ENCODE data around the gene ABR. TPM values are rescaled to one million over a fixed set of nuclear protein-coding genes. Genes with fewer than 3 reads are reported as not detected.

ABR gene
- total and polyA plus RNA-seq, 2 of the 8 experiments (the other 6 are each of a cell fraction or from before 2014, with no cell fraction given) = 44.8 to 47.2 TPM

- no peak for TF ChIP-seq RNF2 (IDR thresholded peaks at IDR 0.05; ENCODE audit: borderline replicate concordance, low read depth, low read length, missing control alignments, poor library complexity, severe bottlenecking)
- TF ChIP-seq KDM1A (IDR thresholded peaks at IDR 0.05; ENCODE audit: borderline replicate concordance, low read length) = no peak
- TF ChIP-seq CHD2 (IDR thresholded peaks at IDR 0.05; ENCODE audit: low read length) = no peak
- no peak for TF ChIP-seq CBX5 (IDR thresholded peaks at IDR 0.05; ENCODE audit: low read depth, low read length)
Measured at GRCh38 chr17:967122-967521, 212.7 kb downstream of the ABR start (continued).
